ENCODE measurements around the gene UBTD2. TPM values are rescaled to one million over a fixed set of nuclear protein-coding genes. Genes with fewer than 3 reads are reported as not detected.

The UBTD2 gene
- total RNA-seq, 2 experiments from 2014 or later = 7.3 to 8.7 TPM

DNA sequence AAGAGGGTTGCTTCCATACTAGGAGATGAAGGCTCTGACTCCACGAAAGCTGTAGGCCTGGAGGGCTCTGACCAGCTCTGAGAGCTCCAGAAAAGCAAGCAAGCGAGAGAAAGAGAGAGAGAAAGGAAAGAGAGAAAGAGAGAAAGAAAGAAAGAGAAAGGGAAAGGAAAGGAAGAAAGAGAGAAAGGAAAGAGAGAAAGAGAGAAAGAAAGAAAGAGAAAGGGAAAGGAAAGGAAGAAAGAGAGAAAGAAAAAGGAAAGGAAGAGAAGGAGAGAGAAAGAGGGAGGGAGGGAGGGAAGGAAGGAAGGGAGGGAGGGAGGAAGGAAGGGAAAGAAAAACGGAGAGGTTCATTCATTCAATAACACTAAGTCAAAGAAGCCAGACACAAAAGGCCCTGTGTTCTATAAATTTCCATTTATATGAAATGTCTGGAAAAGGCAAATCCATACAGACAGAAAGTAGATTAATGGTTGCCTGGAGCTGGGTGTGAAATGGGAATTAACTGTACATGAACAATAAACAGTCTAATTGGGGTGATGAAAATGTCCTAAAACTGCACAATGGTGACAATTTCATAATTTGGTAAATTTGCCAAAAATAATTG lies 93.8 kb downstream of the UBTD2 start:
- H3K27ac Mint-ChIP-seq = no peak overlapping the region
- H3K27me3 Mint-ChIP-seq = peaks cover 4% of the 10 kb centered on the region
- no peak overlapping the region for H3K4me3 Mint-ChIP-seq
- peaks cover 13% of the 10 kb centered on the region for H3K4me1 Mint-ChIP-seq
- ATAC-seq (no peak), DNase-seq (no peak)
- CTCF ChIA-PET = interaction anchor here (0.8 to 10.6 kb wide), 12 partner anchors 8 to 281 kb away, joined by 3 to 257 read pairs (median 8); partner anchors contain the start of gene UBTD2
- peaks cover 25% of the 10 kb centered on the region for H3K36me3 Mint-ChIP-seq
- H3K9me3 Mint-ChIP-seq (ENCODE audit: low read depth) = no peaks in the 10 kb centered on the region

GRCh38 chr5:172188893-172189692 lies 94.5 kb downstream of the UBTD2 start:
- Mint-ChIP-seq H3K27ac (no peak overlapping the region), H3K4me1 (peaks cover 18% of the 10 kb centered on the region), H3K27me3 (peaks cover 4% of the 10 kb centered on the region), H3K36me3 (peaks cover 32% of the 10 kb centered on the region), H3K4me3 (peak overlapping the region; percentile 94), H3K9me3 (ENCODE audit: low read depth) (no peaks in the 10 kb centered on the region)
- CTCF ChIA-PET = interaction anchor here (0.5 to 10.6 kb wide), 29 partner anchors 8 to 280 kb away, joined by 3 to 257 read pairs (median 5); partner anchors contain the start of genes FBXW11 and UBTD2
- DNase-seq (no peak), ATAC-seq (no peak)

DNA sequence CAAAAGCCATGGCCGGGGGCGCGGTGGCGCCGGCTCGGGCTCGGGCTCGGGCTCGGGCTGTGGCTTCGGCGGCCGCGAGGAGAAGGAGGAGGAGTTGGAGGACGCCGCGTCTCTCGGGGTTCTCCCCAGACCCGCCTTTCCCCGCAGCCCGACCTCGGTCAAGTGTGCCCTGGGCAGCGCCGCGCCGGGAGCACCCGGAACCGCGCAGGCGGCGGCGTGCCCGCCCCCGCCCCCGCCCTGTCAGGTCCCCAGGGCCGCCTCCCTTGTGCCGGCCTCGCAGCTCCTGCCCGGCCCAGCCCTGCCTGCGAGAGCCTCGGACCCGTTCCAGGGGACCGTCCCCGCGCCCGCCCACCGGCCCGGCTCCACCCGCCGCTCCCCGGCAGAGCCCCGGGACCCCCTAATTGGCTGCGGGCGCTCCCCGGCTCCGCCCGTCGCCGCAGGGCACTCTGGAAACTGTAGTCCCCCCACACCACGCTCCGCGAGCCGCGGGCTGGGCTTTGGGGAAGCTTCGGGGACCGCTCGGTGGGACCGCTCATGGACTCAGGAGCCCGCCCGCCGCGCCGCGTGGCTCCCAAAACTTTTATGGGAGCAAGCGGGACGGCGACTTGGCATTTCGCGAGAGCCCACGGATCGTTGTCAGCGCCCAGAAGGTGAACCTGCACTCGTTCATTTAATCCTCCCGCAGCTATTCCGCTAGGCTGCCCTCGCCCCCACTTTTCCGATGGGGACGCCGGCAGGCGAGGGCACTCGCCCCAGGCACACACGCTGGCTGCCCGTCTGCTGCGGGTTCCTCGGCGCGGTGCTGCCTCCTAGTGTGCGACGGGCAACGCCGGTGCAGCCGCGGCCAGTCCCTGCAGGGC lies 95.3 kb downstream of the UBTD2 start, which contains the start of gene STK10:
TSS of gene STK10 (minus strand) at position 192 of the 860 bp plus-strand sequence. CDS start at position 10, 182 bp downstream.
- H3K9me3 Mint-ChIP-seq (ENCODE audit: low read depth) = no peaks in the 10 kb centered on the region
- peak within 1 kb of the TSS; percentile 94 for H3K4me3 Mint-ChIP-seq
- peak within 1 kb of the TSS; percentile 90 for H3K27ac Mint-ChIP-seq
- peaks cover 39% of the 10 kb centered on the region for H3K36me3 Mint-ChIP-seq
- no peaks in the 10 kb centered on the region for H3K27me3 Mint-ChIP-seq
- peaks cover 27% of the 10 kb centered on the region for H3K4me1 Mint-ChIP-seq
- peak; percentile 94 for DNase-seq
- ATAC-seq = peak; percentile 80
- CTCF ChIA-PET = interaction anchor here (0.5 to 10.6 kb wide), 33 partner anchors 9 to 279 kb away, joined by 3 to 257 read pairs (median 5); partner anchors contain the start of genes FBXW11 and UBTD2

DNA sequence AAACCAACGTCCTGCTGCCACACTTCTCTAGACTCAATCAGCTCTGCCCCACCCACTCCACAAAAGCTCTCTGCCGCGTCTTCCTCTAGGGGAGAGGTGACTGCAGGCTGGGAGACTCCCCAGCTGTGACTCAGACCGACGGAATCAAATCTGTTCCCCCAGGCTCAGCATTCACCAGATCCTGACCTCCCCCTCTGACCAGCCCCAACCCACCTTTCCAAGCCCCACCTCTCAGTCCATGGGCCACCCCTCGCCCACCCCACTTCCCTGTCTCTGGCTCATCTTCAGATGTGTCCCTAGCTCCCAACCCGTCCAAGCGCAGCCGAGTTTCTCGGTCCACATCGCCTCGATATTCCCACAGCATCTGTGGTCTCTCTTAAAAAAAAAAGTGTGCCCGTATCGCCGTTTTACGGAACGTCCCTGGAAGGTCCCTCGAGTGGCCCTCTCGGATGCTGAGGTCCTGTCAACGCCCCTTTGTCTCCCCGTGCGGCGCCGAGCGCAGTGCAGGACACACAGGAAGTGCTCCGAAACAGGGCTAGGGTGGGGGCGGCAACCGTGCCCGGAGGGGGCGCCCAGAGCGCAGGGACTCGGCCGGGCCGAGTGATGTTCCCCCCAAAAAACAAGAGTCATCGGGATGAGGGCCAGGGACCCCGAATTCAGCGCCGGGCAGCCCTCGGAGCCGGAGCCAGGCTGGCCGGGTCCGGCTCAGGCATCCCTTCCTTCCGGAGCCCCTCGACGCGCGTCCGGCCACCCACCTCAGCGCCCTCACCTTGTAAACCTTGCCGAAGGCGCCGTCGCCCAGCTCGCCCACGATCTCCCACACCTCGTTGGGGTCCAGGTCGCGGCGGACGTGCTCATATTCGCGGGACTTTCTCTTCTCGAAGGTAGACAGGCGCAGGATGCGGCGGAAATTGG lies 96.2 kb downstream of the UBTD2 start:
- peaks cover 47% of the 10 kb centered on the region for H3K36me3 Mint-ChIP-seq
- peak; percentile 37 for ATAC-seq
- peak overlapping the region; percentile 90 for H3K27ac Mint-ChIP-seq
- peaks cover 36% of the 10 kb centered on the region for H3K4me1 Mint-ChIP-seq
- CTCF ChIA-PET = interaction anchor here (0.7 to 10.6 kb wide), 19 partner anchors 12 to 528 kb away, joined by 3 to 257 read pairs (median 5); partner anchors contain the start of gene FBXW11
- no peaks in the 10 kb centered on the region for H3K27me3 Mint-ChIP-seq
- DNase-seq = peak; percentile 84
- no peaks in the 10 kb centered on the region for H3K9me3 Mint-ChIP-seq (ENCODE audit: low read depth)
- H3K4me3 Mint-ChIP-seq = peak overlapping the region; percentile 94

DNA sequence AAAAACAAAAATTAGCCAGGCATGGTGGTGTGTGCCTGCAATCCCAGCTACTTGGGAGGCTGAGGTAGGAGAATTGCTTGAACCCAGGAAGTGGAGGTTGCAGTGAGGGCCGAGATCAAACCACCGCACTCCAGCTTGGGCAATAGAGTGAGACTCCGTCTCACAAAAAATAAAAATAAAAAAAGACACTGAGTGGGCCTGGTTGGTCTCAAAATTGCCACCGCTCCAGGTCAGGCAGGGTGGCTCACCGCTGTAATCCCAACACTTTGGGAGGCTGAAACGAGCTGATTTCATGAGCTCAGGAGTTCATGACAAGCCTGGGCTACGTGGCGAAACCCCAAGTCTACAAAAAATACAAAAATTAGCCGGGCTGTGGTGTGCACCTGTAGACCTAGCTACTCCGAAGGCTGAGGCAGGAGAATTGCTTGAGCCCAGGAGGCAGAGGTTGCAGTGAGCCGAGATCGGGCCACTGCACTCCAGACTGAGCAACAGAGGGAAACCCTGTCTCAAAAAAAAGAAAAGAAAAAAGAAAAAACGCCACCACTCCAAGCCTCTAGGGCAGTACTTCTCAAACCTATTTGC lies 97.4 kb downstream of the UBTD2 start:
- ATAC-seq (no peak), DNase-seq (no peak)
- Mint-ChIP-seq H3K27ac (peak overlapping the region; percentile 90), H3K27me3 (no peaks in the 10 kb centered on the region), H3K4me3 (peak overlapping the region; percentile 94), H3K36me3 (peaks cover 53% of the 10 kb centered on the region), H3K9me3 (ENCODE audit: low read depth) (no peaks in the 10 kb centered on the region), H3K4me1 (peaks cover 44% of the 10 kb centered on the region)
- CTCF ChIA-PET = interaction anchor here (1.0 to 10.6 kb wide), 9 partner anchors 11 to 529 kb away, joined by 3 to 257 read pairs (median 4); partner anchors contain the start of gene FBXW11

DNA sequence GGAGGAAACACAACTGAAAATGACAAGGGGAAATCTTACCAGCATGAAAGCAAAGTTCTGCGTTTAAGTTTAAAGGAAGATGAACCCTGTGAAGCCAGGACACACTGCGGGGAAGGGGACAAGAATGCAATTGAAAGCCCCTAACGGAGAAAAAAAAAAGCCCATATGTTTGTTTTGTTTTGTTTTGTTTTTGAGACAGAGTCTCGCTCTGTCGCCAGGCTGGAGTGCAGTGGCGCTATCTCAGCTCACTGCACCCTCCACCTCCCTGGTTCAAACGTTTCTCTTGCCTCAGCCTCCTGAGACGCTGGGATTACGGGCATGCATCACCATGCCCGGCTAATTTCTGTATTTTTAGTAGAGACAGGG lies 98.5 kb downstream of the UBTD2 start:
- Mint-ChIP-seq H3K4me3 (peak overlapping the region; percentile 94), H3K27ac (peak overlapping the region; percentile 90), H3K36me3 (peaks cover 59% of the 10 kb centered on the region), H3K9me3 (ENCODE audit: low read depth) (no peaks in the 10 kb centered on the region), H3K4me1 (peaks cover 54% of the 10 kb centered on the region), H3K27me3 (no peaks in the 10 kb centered on the region)
- ATAC-seq = no peak
- no peak for DNase-seq
- CTCF ChIA-PET = interaction anchor here (1.8 to 10.6 kb wide), 3 partner anchors 10 to 98 kb away, joined by 4 to 257 read pairs (median 184); no protein-coding TSS in a partner anchor

GRCh38 chr5:172183881-172184280 lies 99.7 kb downstream of the UBTD2 start:
- H3K27ac Mint-ChIP-seq = peak overlapping the region; percentile 90
- no peaks in the 10 kb centered on the region for H3K27me3 Mint-ChIP-seq
- CTCF ChIA-PET = interaction anchor here (1.4 to 10.6 kb wide), 3 partner anchors 9 to 117 kb away, joined by 3 to 257 read pairs (median 184); no protein-coding TSS in a partner anchor
- no peaks in the 10 kb centered on the region for H3K9me3 Mint-ChIP-seq (ENCODE audit: low read depth)
- peak overlapping the region; percentile 94 for H3K4me3 Mint-ChIP-seq
- DNase-seq (no peak), ATAC-seq (no peak)
- H3K36me3 Mint-ChIP-seq = peaks cover 62% of the 10 kb centered on the region
- H3K4me1 Mint-ChIP-seq = peaks cover 59% of the 10 kb centered on the region

DNA sequence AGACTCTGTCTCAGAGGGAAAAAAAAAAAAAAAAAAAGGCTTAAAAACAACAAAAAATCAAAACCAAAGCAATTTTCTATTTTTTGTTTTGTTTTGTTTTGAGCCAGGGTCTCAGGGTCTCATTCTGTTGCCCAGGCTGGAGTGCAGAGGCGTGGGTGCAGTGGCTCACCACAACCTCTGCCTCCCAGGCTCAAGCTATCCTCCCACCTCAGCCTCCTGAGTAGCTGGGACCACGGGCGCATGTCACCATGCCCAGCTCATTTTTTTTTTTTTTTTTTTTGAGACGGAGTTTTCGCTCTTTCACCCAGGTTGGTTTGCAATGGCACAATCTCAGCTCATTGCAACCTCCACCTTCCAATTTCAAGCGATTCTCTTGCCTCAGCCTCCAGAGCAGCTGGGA lies 101.3 kb downstream of the UBTD2 start:
- no peaks in the 10 kb centered on the region for H3K27me3 Mint-ChIP-seq
- H3K4me3 Mint-ChIP-seq = no peak overlapping the region
- H3K4me1 Mint-ChIP-seq = peaks cover 74% of the 10 kb centered on the region
- H3K9me3 Mint-ChIP-seq (ENCODE audit: low read depth) = no peaks in the 10 kb centered on the region
- CTCF ChIA-PET = interaction anchor here (0.6 to 10.6 kb wide), 2 partner anchors 71 to 119 kb away, joined by 3 to 257 read pairs; no protein-coding TSS in a partner anchor
- no peak for DNase-seq
- H3K36me3 Mint-ChIP-seq = peaks cover 69% of the 10 kb centered on the region
- H3K27ac Mint-ChIP-seq = peak overlapping the region; percentile 49
- no peak for ATAC-seq

DNA sequence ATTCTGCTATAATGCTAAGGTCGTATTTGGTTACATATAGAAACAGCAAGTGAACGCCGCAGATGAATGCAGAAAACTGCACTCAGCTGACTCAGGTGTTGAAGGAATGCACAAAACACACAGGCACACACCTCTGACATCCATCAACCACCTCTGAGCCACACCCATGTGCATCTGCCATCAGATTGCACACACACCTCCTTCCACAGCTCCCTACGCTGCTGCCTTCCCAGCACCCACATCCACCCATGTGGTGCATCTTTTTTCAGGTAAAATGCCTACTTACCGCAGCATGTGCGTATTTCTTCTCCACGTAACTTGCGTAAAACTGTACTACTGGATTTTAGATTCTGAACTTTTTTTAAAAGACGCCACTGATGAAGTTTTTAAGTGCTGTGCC lies 102.6 kb downstream of the UBTD2 start:
- Mint-ChIP-seq H3K4me1 (peaks cover 88% of the 10 kb centered on the region), H3K9me3 (ENCODE audit: low read depth) (no peaks in the 10 kb centered on the region), H3K4me3 (peak overlapping the region; percentile 78), H3K27ac (peak overlapping the region; percentile 98), H3K36me3 (peaks cover 65% of the 10 kb centered on the region), H3K27me3 (no peaks in the 10 kb centered on the region)
- CTCF ChIA-PET = interaction anchor here (10.6 kb wide), 1 partner anchor 70 kb away, joined by 257 read pairs; no protein-coding TSS in a partner anchor
- ATAC-seq (no peak), DNase-seq (no peak)

DNA sequence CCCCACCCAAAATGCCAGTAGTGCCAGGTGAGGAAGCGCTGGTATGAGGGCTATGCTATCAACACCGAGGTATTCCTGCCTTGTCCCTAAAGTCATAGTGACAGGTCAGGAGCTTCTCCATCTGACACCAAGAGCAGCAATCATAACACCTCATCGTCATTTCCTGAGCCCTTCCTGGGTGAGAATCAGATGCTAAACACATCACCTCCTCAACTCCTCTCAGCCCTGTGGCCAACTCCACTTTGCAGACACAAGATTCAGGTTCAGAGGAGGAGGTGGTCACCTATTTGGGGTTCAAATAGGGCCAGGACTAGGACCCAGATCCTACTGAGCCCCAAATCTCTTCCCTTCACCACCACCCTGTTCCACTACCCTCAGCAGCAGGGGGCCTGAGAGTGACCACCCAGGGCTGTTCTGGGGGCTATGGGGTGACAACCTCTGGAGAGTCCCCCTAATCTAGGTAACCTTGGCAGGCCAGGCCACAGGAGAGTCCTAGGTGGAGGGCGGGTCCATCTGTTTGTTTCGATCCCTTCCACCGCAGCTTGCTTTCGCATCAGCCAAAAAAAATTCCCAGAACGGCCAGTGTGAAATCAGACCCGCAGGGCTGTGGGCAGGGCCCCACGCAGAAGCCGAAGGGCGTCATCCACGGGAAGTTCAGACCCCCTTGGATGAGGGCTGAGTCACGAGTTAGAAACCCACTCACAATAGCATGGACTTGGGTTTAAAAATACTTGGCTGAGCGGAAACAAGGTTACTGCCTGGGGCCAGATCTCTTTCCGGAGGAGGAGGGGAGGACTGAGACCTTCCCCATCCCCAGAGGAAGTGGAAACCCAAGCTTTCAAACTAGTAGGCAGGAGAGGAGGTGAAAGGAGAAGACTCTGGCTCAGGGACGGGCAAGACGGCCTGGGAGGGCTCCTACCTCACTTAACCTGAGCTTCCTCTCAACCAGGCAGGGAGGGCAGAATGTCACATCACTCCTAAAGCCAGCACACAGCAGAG lies 104.3 kb downstream of the UBTD2 start:
- CTCF ChIA-PET = interaction anchor here (0.7 to 11.1 kb wide), 7 partner anchors 8 to 74 kb away, joined by 3 to 184 read pairs (median 4); partner anchors contain the start of gene STK10
- no peaks in the 10 kb centered on the region for H3K9me3 Mint-ChIP-seq (ENCODE audit: low read depth)
- H3K36me3 Mint-ChIP-seq = peaks cover 63% of the 10 kb centered on the region
- DNase-seq (peak; percentile 82), ATAC-seq (peak; percentile 37)
- peaks cover 89% of the 10 kb centered on the region for H3K4me1 Mint-ChIP-seq
- peak overlapping the region; percentile 78 for H3K4me3 Mint-ChIP-seq
- H3K27me3 Mint-ChIP-seq = no peaks in the 10 kb centered on the region
- H3K27ac Mint-ChIP-seq = peak overlapping the region; percentile 98

All from activated CD8-positive, alpha-beta memory T cell treated with anti-CD3 and anti-CD28 coated beads, Interleukin-2, amount 10 ng/mL, durations not matched to agents 7 days and 5 days (primary cell).